Keratinocyte (primary cell): ENCODE data around the gene SH3D21.

Experiments used
- CTCF ChIP-seq, 3 experiments: IDR thresholded peaks in 1 of 3; conservative IDR thresholded peaks in 1 of 3; optimal IDR thresholded peaks in 1 of 3; 2 replicates in 2 of 3; 3 replicates in 1 of 3; pipeline versions ENCODE3 to v1.5.1; 2011; ENCODE audit warnings: low read length in 3 of 3, mild to moderate bottlenecking in 3 of 3, moderate library complexity in 2 of 3, control low read depth in 1 of 3, inconsistent platforms in 1 of 3; ENCODE audit not compliant: insufficient read depth in 2 of 3; ENCODE audit errors: extremely low read depth in 1 of 3
- EZH2 ChIP-seq: IDR thresholded peaks from one replicate; pipeline ENCODE4 v1.6.1; 2012; ENCODE audit warnings: inconsistent platforms, mild to moderate bottlenecking, low read length, moderate library complexity

- TF ChIP-seq CTCF (optimal IDR thresholded peaks at IDR 0.05 in 1 of 3, IDR thresholded peaks at IDR 0.05 in 1 of 3, conservative IDR thresholded peaks at IDR 0.05 in 1 of 3; ENCODE audit: extremely low read depth in 1 of 3, insufficient read depth in 2 of 3, low read length in 3 of 3) (no peak), EZH2 (no peak)
Observed at GRCh38 chr1:36257375-36257767, 48.8 kb upstream of the SH3D21 start.
